ENCODE measurements around the gene GFPT1. TPM values are rescaled to one million over a fixed set of nuclear protein-coding genes. Genes with fewer than 3 reads are reported as not detected.

GFPT1 gene
- polyA plus RNA-seq, 1 donor (not counting 4 experiments of a cell fraction or from before 2014, with no cell fraction given), result 12.9 TPM

DNA sequence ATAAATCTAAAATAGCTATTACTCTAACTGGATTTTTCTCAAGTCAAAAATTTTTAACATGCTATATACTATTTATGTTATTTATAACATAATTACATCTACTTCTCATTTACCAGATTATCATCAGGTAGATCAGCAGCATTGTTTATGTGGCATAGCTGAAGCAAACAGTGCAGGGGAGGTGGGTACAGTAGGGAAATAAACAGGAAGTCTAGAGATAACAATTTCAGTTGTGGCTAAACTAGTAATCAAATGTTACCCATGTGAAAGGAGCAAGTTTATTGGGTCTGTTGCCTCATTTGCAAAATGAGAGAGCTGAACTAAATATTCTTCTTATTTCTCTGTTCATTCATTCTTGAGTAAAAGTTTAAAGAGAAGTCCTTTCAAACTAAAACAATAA, 27.7 kb downstream of the GFPT1 start:
- H3K9me1 ChIP-seq (ENCODE audit: control insufficient read depth, extremely low read depth, insufficient read depth, low read length), result no peaks in the 10 kb centered on the region
- H3K9me3 ChIP-seq (ENCODE audit: control insufficient read depth, low read depth, low read length), result no peaks in the 10 kb centered on the region
- H3K4me2 ChIP-seq (ENCODE audit: control insufficient read depth, extremely low read depth, insufficient read depth, low read depth, low read length), result no peak overlapping the region
- no peak overlapping the region for H3K4me3 ChIP-seq (ENCODE audit: control insufficient read depth in 2 of 3, extremely low read depth in 1 of 3, insufficient read depth in 2 of 3, low read depth in 1 of 3, low read length in 3 of 3)
- H3K27ac ChIP-seq (ENCODE audit: control insufficient read depth, insufficient read depth, low read length), result no peak overlapping the region
- H3K27me3 ChIP-seq (ENCODE audit: control insufficient read depth, extremely low read depth, insufficient read depth, low read length), result no peaks in the 10 kb centered on the region
- no peaks in the 10 kb centered on the region for H3K4me1 ChIP-seq (ENCODE audit: control insufficient read depth, extremely low read depth, insufficient read depth, low read length)
- no peak overlapping the region for H3K9ac ChIP-seq (ENCODE audit: control insufficient read depth, extremely low read depth, insufficient read depth, low read length)
- H2AFZ ChIP-seq (ENCODE audit: control insufficient read depth, low read length), result no peak overlapping the region
- FAIRE-seq (no peak), DNase-seq (ENCODE audit: low read depth, low spot score) (no peak)
- no peaks in the 10 kb centered on the region for H3K79me2 ChIP-seq (ENCODE audit: control insufficient read depth, insufficient read depth, low read length)
- dilution Hi-C loops (cut with MboI; ENCODE audit: extremely low pct_ligation_motif_present, low sequenced_read_pairs), result no loop called here
- peaks cover 28 to 58% of the 10 kb centered on the region in 2 experiments for H3K36me3 ChIP-seq (ENCODE audit: control insufficient read depth in 2 of 2, extremely low read depth in 1 of 2, insufficient read depth in 2 of 2, low read length in 2 of 2)
- TF ChIP-seq, protein P1, sequence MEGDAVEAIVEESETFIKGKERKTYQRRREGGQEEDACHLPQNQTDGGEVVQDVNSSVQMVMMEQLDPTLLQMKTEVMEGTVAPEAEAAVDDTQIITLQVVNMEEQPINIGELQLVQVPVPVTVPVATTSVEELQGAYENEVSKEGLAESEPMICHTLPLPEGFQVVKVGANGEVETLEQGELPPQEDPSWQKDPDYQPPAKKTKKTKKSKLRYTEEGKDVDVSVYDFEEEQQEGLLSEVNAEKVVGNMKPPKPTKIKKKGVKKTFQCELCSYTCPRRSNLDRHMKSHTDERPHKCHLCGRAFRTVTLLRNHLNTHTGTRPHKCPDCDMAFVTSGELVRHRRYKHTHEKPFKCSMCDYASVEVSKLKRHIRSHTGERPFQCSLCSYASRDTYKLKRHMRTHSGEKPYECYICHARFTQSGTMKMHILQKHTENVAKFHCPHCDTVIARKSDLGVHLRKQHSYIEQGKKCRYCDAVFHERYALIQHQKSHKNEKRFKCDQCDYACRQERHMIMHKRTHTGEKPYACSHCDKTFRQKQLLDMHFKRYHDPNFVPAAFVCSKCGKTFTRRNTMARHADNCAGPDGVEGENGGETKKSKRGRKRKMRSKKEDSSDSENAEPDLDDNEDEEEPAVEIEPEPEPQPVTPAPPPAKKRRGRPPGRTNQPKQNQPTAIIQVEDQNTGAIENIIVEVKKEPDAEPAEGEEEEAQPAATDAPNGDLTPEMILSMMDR (optimal IDR thresholded peaks at IDR 0.05 in 1 of 3, IDR thresholded peaks at IDR 0.05 in 1 of 3, conservative IDR thresholded peaks at IDR 0.05 in 1 of 3; ENCODE audit: extremely low read depth in 1 of 3, insufficient read depth in 2 of 3, low read length in 3 of 3), result no peak
- no peak for TF ChIP-seq EZH2 (IDR thresholded peaks at IDR 0.05; ENCODE audit: low read length)
- peaks cover 1% of the 10 kb centered on the region for H4K20me1 ChIP-seq (ENCODE audit: control insufficient read depth, extremely low read depth, insufficient read depth, low read length)

DNA sequence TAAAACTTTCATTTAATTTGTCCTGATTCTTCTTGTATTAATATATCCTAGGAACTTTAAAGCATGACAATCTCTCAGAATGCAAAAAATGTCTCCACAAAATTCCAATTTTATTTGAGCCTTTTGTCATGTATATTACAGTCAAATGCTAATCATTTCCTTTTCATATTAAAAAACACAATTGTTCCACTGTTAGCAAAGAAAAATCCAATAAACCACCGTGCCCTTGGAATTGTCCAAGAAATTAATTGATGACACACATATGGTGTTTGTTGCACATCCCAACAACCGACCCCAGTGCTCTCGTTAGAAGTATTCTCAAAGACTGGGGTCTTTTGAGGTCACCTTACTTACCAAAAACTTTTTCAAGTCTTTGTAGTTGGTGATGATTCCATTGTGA, 28.1 kb downstream of the GFPT1 start:
- no peak overlapping the region for H3K27ac ChIP-seq (ENCODE audit: control insufficient read depth, insufficient read depth, low read length)
- H3K4me2 ChIP-seq (ENCODE audit: control insufficient read depth, extremely low read depth, insufficient read depth, low read depth, low read length), result no peak overlapping the region
- H3K9ac ChIP-seq (ENCODE audit: control insufficient read depth, extremely low read depth, insufficient read depth, low read length), result no peak overlapping the region
- H3K79me2 ChIP-seq (ENCODE audit: control insufficient read depth, insufficient read depth, low read length), result no peaks in the 10 kb centered on the region
- no peak overlapping the region for H3K4me3 ChIP-seq (ENCODE audit: control insufficient read depth in 2 of 3, extremely low read depth in 1 of 3, insufficient read depth in 2 of 3, low read depth in 1 of 3, low read length in 3 of 3)
- peaks cover 29 to 58% of the 10 kb centered on the region in 2 experiments for H3K36me3 ChIP-seq (ENCODE audit: control insufficient read depth in 2 of 2, extremely low read depth in 1 of 2, insufficient read depth in 2 of 2, low read length in 2 of 2)
- DNase-seq (ENCODE audit: low read depth, low spot score) (no peak), FAIRE-seq (no peak)
- H3K9me1 ChIP-seq (ENCODE audit: control insufficient read depth, extremely low read depth, insufficient read depth, low read length), result no peaks in the 10 kb centered on the region
- H3K27me3 ChIP-seq (ENCODE audit: control insufficient read depth, extremely low read depth, insufficient read depth, low read length), result no peaks in the 10 kb centered on the region
- dilution Hi-C loops (cut with MboI; ENCODE audit: extremely low pct_ligation_motif_present, low sequenced_read_pairs), result no loop called here
- H3K9me3 ChIP-seq (ENCODE audit: control insufficient read depth, low read depth, low read length), result no peaks in the 10 kb centered on the region
- H4K20me1 ChIP-seq (ENCODE audit: control insufficient read depth, extremely low read depth, insufficient read depth, low read length), result peaks cover 2% of the 10 kb centered on the region
- H3K4me1 ChIP-seq (ENCODE audit: control insufficient read depth, extremely low read depth, insufficient read depth, low read length), result no peaks in the 10 kb centered on the region
- no peak overlapping the region for H2AFZ ChIP-seq (ENCODE audit: control insufficient read depth, low read length)
- TF ChIP-seq, protein P1 (optimal IDR thresholded peaks at IDR 0.05 in 1 of 3, IDR thresholded peaks at IDR 0.05 in 1 of 3, conservative IDR thresholded peaks at IDR 0.05 in 1 of 3; ENCODE audit: extremely low read depth in 1 of 3, insufficient read depth in 2 of 3, low read length in 3 of 3), result no peak
- TF ChIP-seq EZH2 (IDR thresholded peaks at IDR 0.05; ENCODE audit: low read length), result no peak

Measured in keratinocyte (primary cell).